ENCODE measurements around the gene MKRN2OS. TPM values are rescaled to one million over a fixed set of nuclear protein-coding genes. Genes with fewer than 3 reads are reported as not detected.

Gene MKRN2OS
- total and polyA plus RNA-seq, 10 of the 15 experiments (the other 5 are each of a cell fraction or from before 2014, with no cell fraction given) = 0.20 to 1.0 (median 0.40) TPM; not detected in 4

DNA sequence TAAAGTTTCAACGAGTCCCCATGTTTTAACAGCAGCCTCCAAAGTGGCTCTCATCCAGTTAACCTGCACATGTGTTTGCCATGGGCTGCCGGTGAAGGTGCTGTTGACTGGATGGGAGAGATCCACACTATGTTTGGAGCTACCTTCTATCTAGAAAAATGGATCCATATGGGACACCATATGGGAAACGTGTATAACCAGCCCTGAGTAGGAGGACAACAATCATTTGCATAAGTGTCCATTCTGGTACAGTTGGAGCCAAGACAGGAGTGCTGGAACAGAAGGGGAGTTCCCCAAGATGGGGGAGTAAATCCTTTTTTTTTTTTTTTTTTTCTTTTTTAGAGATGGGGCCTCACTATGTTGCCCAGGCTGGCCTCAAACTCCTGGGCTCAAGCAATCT, 48.2 kb upstream of the MKRN2OS start:
- Histone ChIP-seq H3K36me3 (ENCODE audit: control insufficient read depth in 2 of 2, insufficient read depth in 2 of 2, low read length in 1 of 2) (peaks cover 26 to 27% of the 10 kb centered on the region in 2 experiments), H3K4me2 (ENCODE audit: control insufficient read depth, insufficient read depth) (no peak overlapping the region), H4K20me1 (ENCODE audit: control insufficient read depth, insufficient read depth) (no peaks in the 10 kb centered on the region), H2AFZ (ENCODE audit: control insufficient read depth, low read depth, low read length) (no peak overlapping the region), H3K27me3 (replicated peaks in 1 of 2; ENCODE audit: control insufficient read depth in 2 of 2, insufficient read depth in 2 of 2, low read length in 1 of 2) (no peaks in the 10 kb centered on the region), H3K79me2 (ENCODE audit: control insufficient read depth, insufficient read depth, low read length) (no peaks in the 10 kb centered on the region), H3K4me1 (ENCODE audit: control insufficient read depth, insufficient read depth, low read length) (no peaks in the 10 kb centered on the region), H3K4me3 (no peak overlapping the region), H3K27ac (ENCODE audit: control insufficient read depth, insufficient read depth) (no peak overlapping the region), H3K9ac (ENCODE audit: control insufficient read depth, insufficient read depth, low read length) (no peak overlapping the region), H3K9me3 (replicated peaks; ENCODE audit: control insufficient read depth, insufficient read depth, low read length) (no peaks in the 10 kb centered on the region)
- ChIA-PET POLR2A (interaction anchor here (0.7 to 1.2 kb wide), 2 partner anchors 9 to 20 kb away, joined by 3 to 4 read pairs; no protein-coding TSS in a partner anchor), CTCF (interaction anchor here (0.9 to 2.7 kb wide), 3 partner anchors 9 to 458 kb away, joined by 3 to 6 read pairs (median 3); no protein-coding TSS in a partner anchor), SMC1A (ENCODE audit: uncharacterized antibody, unreplicated experiment) (no interaction called here), RAD21 (ENCODE audit: unreplicated experiment) (interaction anchor here (0.7 kb wide), 1 partner anchor 107 kb away, joined by 3 read pairs; no protein-coding TSS in a partner anchor)
- FAIRE-seq (no peak), ATAC-seq (no peak), DNase-seq (ENCODE audit: low read depth, low spot score) (no peak)
- TF ChIP-seq YBX1 (IDR thresholded peaks at IDR 0.05) (no peak), PAX8 (IDR thresholded peaks at IDR 0.05) (no peak), ZSCAN29 (IDR thresholded peaks at IDR 0.05) (no peak), SREBF1 (IDR thresholded peaks at IDR 0.05; ENCODE audit: low read length) (no peak), HDAC6 (IDR thresholded peaks at IDR 0.05; ENCODE audit: unreplicated experiment) (no peak), EP300 (IDR thresholded peaks at IDR 0.05; ENCODE audit: borderline replicate concordance in 1 of 2, control insufficient read depth in 1 of 2, low read depth in 2 of 2, low read length in 2 of 2) (no peak)
- TF ChIP-seq, protein P1, sequence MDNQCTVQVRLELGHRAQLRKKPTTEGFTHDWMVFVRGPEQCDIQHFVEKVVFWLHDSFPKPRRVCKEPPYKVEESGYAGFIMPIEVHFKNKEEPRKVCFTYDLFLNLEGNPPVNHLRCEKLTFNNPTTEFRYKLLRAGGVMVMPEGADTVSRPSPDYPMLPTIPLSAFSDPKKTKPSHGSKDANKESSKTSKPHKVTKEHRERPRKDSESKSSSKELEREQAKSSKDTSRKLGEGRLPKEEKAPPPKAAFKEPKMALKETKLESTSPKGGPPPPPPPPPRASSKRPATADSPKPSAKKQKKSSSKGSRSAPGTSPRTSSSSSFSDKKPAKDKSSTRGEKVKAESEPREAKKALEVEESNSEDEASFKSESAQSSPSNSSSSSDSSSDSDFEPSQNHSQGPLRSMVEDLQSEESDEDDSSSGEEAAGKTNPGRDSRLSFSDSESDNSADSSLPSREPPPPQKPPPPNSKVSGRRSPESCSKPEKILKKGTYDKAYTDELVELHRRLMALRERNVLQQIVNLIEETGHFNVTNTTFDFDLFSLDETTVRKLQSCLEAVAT (IDR thresholded peaks at IDR 0.05) = no peak
- TF ChIP-seq, protein P2, sequence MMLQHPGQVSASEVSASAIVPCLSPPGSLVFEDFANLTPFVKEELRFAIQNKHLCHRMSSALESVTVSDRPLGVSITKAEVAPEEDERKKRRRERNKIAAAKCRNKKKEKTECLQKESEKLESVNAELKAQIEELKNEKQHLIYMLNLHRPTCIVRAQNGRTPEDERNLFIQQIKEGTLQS (IDR thresholded peaks at IDR 0.05; ENCODE audit: borderline replicate concordance, extremely low read depth, low read depth, low read length) = no peak
- TF ChIP-seq, protein P3, sequence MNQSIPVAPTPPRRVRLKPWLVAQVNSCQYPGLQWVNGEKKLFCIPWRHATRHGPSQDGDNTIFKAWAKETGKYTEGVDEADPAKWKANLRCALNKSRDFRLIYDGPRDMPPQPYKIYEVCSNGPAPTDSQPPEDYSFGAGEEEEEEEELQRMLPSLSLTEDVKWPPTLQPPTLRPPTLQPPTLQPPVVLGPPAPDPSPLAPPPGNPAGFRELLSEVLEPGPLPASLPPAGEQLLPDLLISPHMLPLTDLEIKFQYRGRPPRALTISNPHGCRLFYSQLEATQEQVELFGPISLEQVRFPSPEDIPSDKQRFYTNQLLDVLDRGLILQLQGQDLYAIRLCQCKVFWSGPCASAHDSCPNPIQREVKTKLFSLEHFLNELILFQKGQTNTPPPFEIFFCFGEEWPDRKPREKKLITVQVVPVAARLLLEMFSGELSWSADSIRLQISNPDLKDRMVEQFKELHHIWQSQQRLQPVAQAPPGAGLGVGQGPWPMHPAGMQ (IDR thresholded peaks at IDR 0.05; ENCODE audit: borderline replicate concordance) = no peak
- TF ChIP-seq, protein P4, sequence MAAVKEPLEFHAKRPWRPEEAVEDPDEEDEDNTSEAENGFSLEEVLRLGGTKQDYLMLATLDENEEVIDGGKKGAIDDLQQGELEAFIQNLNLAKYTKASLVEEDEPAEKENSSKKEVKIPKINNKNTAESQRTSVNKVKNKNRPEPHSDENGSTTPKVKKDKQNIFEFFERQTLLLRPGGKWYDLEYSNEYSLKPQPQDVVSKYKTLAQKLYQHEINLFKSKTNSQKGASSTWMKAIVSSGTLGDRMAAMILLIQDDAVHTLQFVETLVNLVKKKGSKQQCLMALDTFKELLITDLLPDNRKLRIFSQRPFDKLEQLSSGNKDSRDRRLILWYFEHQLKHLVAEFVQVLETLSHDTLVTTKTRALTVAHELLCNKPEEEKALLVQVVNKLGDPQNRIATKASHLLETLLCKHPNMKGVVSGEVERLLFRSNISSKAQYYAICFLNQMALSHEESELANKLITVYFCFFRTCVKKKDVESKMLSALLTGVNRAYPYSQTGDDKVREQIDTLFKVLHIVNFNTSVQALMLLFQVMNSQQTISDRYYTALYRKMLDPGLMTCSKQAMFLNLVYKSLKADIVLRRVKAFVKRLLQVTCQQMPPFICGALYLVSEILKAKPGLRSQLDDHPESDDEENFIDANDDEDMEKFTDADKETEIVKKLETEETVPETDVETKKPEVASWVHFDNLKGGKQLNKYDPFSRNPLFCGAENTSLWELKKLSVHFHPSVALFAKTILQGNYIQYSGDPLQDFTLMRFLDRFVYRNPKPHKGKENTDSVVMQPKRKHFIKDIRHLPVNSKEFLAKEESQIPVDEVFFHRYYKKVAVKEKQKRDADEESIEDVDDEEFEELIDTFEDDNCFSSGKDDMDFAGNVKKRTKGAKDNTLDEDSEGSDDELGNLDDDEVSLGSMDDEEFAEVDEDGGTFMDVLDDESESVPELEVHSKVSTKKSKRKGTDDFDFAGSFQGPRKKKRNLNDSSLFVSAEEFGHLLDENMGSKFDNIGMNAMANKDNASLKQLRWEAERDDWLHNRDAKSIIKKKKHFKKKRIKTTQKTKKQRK (IDR thresholded peaks at IDR 0.05; ENCODE audit: low read depth, low read length) = no peak
- in situ Hi-C loops (cut with MboI) (no loop called here), intact Hi-C loops (cut with micrococcal nuclease; ENCODE audit: unreplicated experiment) (no loop called here)
- 88% methylated on average over 3 of the region's 3 CpGs for WGBS (ENCODE audit: insufficient coverage, insufficient replicate concordance, low lambda C conversion rate, missing lambda C conversion rate)
- no TSS peak for BruUV-seq (replicated peaks)
